Fibroblast of villous mesenchyme (primary cell): ENCODE data around the gene ROBO2. TPM values are rescaled to one million over a fixed set of nuclear protein-coding genes. Genes with fewer than 3 reads are reported as not detected.

Source experiments
- DNase-seq: peaks from one replicate; pipeline ENCODE4 v3.0.0-alpha.2; 2010; ENCODE audit warnings: low read depth
- H3K4me3 ChIP-seq: 2 replicates; pipeline ENCODE4 v1.5.1; 2011; ENCODE audit warnings: low read depth, mild to moderate bottlenecking, low read length
- total RNA-seq: library from RNA; depleted of rRNA; stranded (reverse); fragments of >200 nt; gene quantifications from 2 replicates; pipeline ENCODE4 v1.2.3, GENCODE V29; 2012
- TF ChIP-seq, protein P1 (sequence below): IDR thresholded peaks from 2 replicates; pipeline ENCODE4 v1.5.1; 2012; ENCODE audit warnings: low read depth, mild to moderate bottlenecking, low read length; ENCODE audit not compliant: insufficient read depth

Gene ROBO2
- total RNA-seq, 1 donor, result 3.0 TPM

DNA sequence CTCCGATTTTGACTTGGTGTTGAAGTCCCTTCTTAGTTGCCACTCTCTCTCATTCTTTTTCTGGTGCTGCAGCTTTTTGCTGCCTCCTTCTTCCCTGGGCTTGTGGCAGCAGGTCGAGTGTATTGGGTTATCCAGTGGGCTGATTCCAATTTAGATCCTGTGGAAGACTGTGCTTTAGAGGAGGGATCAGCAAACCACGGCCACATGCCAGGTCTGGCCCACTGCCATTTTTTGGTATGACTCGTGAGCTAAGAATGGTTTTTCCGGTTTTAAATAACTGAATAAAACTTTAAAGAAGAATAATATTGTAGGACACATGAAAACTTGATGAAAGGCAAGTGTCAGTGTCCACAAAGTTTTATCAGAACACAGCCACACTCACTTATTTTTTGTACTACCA, 330.5 kb downstream of the ROBO2 start:
- no peak overlapping the region for H3K4me3 ChIP-seq
- DNase-seq, result peak; percentile 9
- TF ChIP-seq, protein P1, sequence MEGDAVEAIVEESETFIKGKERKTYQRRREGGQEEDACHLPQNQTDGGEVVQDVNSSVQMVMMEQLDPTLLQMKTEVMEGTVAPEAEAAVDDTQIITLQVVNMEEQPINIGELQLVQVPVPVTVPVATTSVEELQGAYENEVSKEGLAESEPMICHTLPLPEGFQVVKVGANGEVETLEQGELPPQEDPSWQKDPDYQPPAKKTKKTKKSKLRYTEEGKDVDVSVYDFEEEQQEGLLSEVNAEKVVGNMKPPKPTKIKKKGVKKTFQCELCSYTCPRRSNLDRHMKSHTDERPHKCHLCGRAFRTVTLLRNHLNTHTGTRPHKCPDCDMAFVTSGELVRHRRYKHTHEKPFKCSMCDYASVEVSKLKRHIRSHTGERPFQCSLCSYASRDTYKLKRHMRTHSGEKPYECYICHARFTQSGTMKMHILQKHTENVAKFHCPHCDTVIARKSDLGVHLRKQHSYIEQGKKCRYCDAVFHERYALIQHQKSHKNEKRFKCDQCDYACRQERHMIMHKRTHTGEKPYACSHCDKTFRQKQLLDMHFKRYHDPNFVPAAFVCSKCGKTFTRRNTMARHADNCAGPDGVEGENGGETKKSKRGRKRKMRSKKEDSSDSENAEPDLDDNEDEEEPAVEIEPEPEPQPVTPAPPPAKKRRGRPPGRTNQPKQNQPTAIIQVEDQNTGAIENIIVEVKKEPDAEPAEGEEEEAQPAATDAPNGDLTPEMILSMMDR, result no peak

DNA sequence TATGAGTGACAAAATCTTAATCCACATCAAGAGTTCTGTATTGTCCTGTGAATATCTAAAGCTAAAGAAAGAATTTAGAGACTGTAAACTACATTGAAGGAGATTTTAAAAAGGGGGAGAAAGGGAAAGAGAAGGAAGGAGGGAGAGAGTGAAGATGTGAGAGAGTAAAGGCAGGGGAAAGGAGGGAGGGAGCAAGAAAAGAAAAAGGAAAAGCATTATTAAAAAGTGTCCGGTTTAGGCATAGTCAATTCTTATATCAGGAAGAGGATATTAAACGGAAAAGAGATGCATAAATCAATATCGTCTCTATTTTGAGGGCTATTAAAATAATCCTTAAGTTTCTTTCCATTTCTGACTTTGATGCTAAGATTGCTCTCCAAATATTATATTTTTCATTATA, 332.1 kb downstream of the ROBO2 start:
- no peak for DNase-seq
- no peak overlapping the region for H3K4me3 ChIP-seq
- TF ChIP-seq, protein P1, result no peak

DNA sequence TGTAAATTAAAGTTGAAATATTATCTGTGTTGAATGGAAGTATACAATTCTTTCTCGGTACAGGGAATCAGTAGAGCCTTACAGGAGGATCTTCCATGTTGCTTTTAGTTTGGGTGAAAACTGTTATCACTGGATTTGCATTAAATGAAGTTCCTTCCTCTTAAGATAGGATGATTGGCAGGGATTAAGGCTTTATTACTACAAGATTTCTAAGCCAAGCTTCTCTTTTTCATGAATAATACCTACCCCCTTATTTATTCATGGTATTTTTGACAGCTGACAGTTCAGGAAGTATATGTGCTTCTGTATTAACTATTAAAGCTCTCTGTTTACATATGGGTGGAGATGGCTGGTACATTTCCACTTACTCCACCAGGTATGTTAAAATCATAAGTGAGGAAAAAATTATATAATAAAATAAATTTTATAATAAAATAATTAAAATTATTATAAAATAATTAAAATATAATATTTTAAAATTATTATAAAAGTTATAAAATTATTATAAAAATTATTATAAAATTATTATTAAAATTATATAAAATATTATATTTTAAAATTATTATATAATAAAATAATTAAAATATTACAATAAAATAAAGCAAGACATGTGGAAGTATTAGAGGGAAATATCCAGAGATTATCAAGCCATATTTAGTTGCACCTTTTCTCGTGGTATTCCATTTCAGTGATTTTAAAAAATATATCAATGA, 332.9 kb downstream of the ROBO2 start:
- DNase-seq, result no peak
- no peak overlapping the region for H3K4me3 ChIP-seq
- TF ChIP-seq, protein P1, result no peak

DNA sequence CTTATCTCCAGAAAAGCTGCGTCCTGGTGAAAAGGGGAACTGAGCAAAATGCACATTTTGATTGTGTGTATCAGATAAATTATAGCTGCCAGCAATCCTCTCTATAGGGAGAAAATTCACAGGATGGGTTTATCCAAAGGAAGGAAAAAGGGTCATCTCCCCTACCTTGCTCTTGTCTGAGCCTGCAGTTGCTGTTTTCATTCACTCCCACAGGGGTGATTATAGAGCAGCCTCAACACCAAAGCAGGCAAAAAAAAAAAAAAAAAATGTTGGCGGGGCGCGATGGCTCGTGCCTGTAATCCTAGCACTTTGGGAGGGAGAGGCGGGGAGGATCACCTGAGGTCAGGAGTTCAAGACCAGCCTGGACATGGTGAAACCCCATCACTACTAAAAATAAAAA, 333.7 kb downstream of the ROBO2 start:
- TF ChIP-seq, protein P1, result no peak
- H3K4me3 ChIP-seq, result no peak overlapping the region
- DNase-seq, result no peak

DNA sequence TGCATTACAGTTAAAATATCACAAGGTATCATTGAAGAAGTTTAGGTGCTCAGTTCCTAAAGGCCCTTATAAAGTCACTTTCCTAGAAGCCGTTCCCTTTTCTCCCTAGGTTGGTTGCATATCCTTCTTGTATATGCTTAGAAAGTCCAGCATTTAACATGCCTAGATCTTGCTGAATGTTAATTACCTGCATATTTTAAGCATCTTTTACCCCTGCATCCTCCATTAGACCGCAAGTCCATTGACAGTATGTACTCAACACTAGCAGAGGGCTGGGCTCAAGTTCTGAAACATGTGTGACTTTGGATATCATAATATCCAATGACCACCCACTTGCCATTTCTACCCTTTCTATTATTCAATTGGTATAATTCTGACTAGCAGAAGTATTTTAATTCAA, 336.6 kb downstream of the ROBO2 start:
- DNase-seq, result no peak
- H3K4me3 ChIP-seq, result no peak overlapping the region
- TF ChIP-seq, protein P1, result no peak

DNA sequence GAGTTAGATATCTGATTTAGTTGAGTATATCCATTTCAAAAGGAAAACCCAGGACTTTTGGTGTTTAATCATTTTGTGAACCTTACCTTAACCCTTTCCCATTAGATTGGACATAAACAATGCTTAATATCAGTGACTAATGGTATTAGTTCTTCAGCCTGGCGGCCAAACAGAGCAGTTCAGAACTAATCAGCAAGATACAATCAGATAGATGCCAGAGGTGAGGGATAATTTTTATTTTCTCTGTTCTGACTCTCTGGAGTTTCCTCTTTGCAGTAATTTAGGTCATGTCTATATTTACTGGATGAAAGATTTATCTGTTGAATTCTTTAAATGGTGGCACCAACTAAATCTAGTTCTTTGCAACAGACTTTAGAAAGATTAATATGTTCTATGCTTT, 337.8 kb downstream of the ROBO2 start:
- TF ChIP-seq, protein P1, result no peak
- H3K4me3 ChIP-seq, result no peak overlapping the region
- no peak for DNase-seq

DNA sequence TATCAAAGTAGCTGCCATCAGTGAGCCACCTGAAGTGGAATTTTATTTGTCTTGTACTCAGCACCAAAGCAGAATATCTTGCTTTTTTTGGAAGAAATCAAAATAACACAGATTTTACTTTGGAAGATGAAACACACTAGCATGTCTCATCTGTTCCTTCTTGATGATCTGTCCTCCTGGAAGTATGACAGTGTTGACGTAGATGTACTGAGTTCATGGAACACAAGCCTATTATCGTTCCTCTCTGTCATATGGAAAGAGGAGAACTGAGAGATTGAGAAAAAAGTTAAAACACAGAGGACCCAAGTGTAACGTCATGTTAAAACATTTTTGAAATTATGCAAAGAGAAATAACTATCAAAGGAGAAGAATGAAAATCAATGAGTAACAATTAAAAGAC, 340.2 kb downstream of the ROBO2 start:
- DNase-seq, result no peak
- no peak overlapping the region for H3K4me3 ChIP-seq
- TF ChIP-seq, protein P1, result no peak
